ENCODE results near the gene KIF16B. TPM values are rescaled to one million over a fixed set of nuclear protein-coding genes. Genes with fewer than 3 reads are reported as not detected.

KIF16B gene
- total and polyA plus RNA-seq, 4 donors = 5.9 to 20.3 (median 9.6) TPM

DNA sequence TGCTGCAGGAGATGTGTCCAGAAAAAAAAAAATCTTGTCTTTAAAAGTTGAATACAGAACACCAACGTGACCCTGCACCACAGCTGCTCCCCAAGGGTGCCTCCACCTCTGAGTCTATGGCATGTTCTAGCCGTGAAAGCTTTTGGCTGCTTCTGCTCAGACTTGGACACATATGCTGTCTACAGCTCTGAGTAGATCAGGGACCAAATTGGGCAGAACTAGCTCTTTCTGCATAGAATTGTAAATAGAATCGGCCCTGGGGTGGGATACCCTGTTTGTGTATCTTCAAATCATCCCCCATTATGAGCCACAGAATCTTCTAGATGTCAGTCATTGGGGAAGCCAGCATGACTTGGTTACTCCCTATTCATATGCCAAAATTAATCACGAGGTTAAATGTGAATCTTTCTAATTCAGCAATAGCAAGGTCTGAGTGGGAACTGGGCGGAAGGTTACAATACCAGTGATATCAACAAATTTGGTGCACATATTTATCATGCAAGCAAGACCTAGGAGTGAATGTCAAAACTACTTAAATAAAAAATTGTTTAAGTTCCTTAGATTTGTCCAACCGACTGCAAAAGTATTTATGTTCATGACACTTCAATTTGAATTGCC, 302.8 kb downstream of the KIF16B start:
- peaks cover 0 to 14% (median 7%) of the 10 kb centered on the region in 4 donors for H3K9me3 ChIP-seq (ENCODE audit: control insufficient read depth in 4 of 4, insufficient read depth in 3 of 4, low read length in 3 of 4)
- H3K4me1 ChIP-seq (ENCODE audit: control insufficient read depth in 5 of 5, insufficient read depth in 5 of 5, low read length in 5 of 5) = peaks cover 0 to 12% (median 0%) of the 10 kb centered on the region in 5 donors
- H3K4me3 ChIP-seq = no peak overlapping the region
- TF ChIP-seq, protein P1, sequence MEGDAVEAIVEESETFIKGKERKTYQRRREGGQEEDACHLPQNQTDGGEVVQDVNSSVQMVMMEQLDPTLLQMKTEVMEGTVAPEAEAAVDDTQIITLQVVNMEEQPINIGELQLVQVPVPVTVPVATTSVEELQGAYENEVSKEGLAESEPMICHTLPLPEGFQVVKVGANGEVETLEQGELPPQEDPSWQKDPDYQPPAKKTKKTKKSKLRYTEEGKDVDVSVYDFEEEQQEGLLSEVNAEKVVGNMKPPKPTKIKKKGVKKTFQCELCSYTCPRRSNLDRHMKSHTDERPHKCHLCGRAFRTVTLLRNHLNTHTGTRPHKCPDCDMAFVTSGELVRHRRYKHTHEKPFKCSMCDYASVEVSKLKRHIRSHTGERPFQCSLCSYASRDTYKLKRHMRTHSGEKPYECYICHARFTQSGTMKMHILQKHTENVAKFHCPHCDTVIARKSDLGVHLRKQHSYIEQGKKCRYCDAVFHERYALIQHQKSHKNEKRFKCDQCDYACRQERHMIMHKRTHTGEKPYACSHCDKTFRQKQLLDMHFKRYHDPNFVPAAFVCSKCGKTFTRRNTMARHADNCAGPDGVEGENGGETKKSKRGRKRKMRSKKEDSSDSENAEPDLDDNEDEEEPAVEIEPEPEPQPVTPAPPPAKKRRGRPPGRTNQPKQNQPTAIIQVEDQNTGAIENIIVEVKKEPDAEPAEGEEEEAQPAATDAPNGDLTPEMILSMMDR (IDR thresholded peaks at IDR 0.05; ENCODE audit: control extremely low read depth, extremely low read depth) = no peak
- H3K9ac ChIP-seq (ENCODE audit: insufficient read depth in 1 of 2, low read length in 2 of 2) = no peak overlapping the region
- no peaks in the 10 kb centered on the region for H3K27me3 ChIP-seq (ENCODE audit: control insufficient read depth in 3 of 3, insufficient read depth in 3 of 3, low read length in 2 of 3)
- DNase-seq (no peak), ATAC-seq (ENCODE audit: insufficient read depth, low FRiP score) (no peak)
- H3K36me3 ChIP-seq (ENCODE audit: control insufficient read depth in 4 of 4, insufficient read depth in 4 of 4, low read length in 4 of 4) = peaks cover 0 to 7% (median 0%) of the 10 kb centered on the region in 4 donors
- no peak overlapping the region for H3K27ac ChIP-seq (ENCODE audit: low read depth in 1 of 2, low read length in 1 of 2)
- WGBS, 2 donors = 90 to 92% methylated on average over 6 of the region's 6 CpGs

DNA sequence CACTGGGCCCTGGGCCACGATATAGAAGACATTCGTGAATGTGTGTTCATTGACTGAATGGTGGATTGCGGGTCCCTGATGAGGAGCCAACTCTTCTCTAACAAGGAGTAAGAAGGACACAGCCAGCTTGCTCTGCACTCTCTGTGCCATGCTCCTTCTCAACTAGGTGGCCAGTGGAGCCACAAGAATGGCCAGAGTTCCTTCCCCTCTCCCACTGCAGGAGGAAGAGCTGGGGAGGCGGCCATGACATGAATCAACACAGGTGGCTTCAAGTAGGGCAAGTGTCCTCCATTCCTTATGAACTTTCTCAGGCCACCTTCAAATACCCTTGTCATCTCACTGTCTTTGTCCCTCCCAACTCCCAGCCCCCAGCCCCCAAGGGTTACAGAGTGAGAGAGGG, 305.7 kb downstream of the KIF16B start:
- DNase-seq (no peak), ATAC-seq (ENCODE audit: insufficient read depth, low FRiP score) (no peak)
- TF ChIP-seq, protein P1 (IDR thresholded peaks at IDR 0.05; ENCODE audit: control extremely low read depth, extremely low read depth) = no peak
- Histone ChIP-seq H3K4me3 (no peak overlapping the region), H3K4me1 (ENCODE audit: control insufficient read depth in 5 of 5, insufficient read depth in 5 of 5, low read length in 5 of 5) (no peaks in the 10 kb centered on the region), H3K27me3 (ENCODE audit: control insufficient read depth in 3 of 3, insufficient read depth in 3 of 3, low read length in 2 of 3) (no peaks in the 10 kb centered on the region), H3K9me3 (ENCODE audit: control insufficient read depth in 4 of 4, insufficient read depth in 3 of 4, low read length in 3 of 4) (peaks cover 0 to 18% (median 7%) of the 10 kb centered on the region in 4 donors), H3K36me3 (ENCODE audit: control insufficient read depth in 4 of 4, insufficient read depth in 4 of 4, low read length in 4 of 4) (peaks cover 0 to 3% (median 0%) of the 10 kb centered on the region in 4 donors), H3K27ac (ENCODE audit: low read depth in 1 of 2, low read length in 1 of 2) (no peak overlapping the region), H3K9ac (ENCODE audit: insufficient read depth in 1 of 2, low read length in 2 of 2) (no peak overlapping the region)
- 95 to 97% methylated on average over 4 of the region's 4 CpGs for WGBS, 2 donors

- ATAC-seq (ENCODE audit: insufficient read depth, low FRiP score) = no peak
- H3K27ac ChIP-seq (ENCODE audit: low read depth in 1 of 2, low read length in 1 of 2) = no peak overlapping the region
- H3K4me3 ChIP-seq = no peak overlapping the region
- no peak overlapping the region for H3K9ac ChIP-seq (ENCODE audit: insufficient read depth in 1 of 2, low read length in 2 of 2)
- peaks cover 0 to 4% (median 0%) of the 10 kb centered on the region in 5 donors for H3K4me1 ChIP-seq (ENCODE audit: control insufficient read depth in 5 of 5, insufficient read depth in 5 of 5, low read length in 5 of 5)
- H3K9me3 ChIP-seq (ENCODE audit: control insufficient read depth in 4 of 4, insufficient read depth in 3 of 4, low read length in 3 of 4) = peaks cover 0 to 18% (median 7%) of the 10 kb centered on the region in 4 donors
- TF ChIP-seq, protein P1 (IDR thresholded peaks at IDR 0.05; ENCODE audit: control extremely low read depth, extremely low read depth) = no peak
- WGBS, 2 donors = 91 to 92% methylated on average over 5 of the region's 5 CpGs
- peaks cover 0 to 3% (median 0%) of the 10 kb centered on the region in 4 donors for H3K36me3 ChIP-seq (ENCODE audit: control insufficient read depth in 4 of 4, insufficient read depth in 4 of 4, low read length in 4 of 4)
- no peak for DNase-seq
- H3K27me3 ChIP-seq (ENCODE audit: control insufficient read depth in 3 of 3, insufficient read depth in 3 of 3, low read length in 2 of 3) = no peaks in the 10 kb centered on the region
These were observed 307.9 kb downstream of the KIF16B start for GRCh38 chr20:16265334-16265733.
